ENCODE results near the gene MID1.
A peak's percentile ranks its signal among the peaks of the same experiment; 100 is the strongest.

Gene MID1

GRCh38 chrX:10629905-10630304 is 9.5 kb upstream of the MID1 start:
- Mint-ChIP-seq H3K9me3 (no peaks in the 10 kb centered on the region), H3K4me1 (no peaks in the 10 kb centered on the region), H3K4me3 (no peak overlapping the region), H3K27ac (no peak overlapping the region), H3K27me3 (peaks cover 14% of the 10 kb centered on the region)
- ATAC-seq: no peak
- no peak for DNase-seq

GRCh38 chrX:10628906-10629305 is 8.5 kb upstream of the MID1 start:
- ATAC-seq: no peak
- Mint-ChIP-seq H3K27me3 (peaks cover 14% of the 10 kb centered on the region), H3K9me3 (no peaks in the 10 kb centered on the region), H3K4me3 (no peak overlapping the region), H3K4me1 (no peaks in the 10 kb centered on the region), H3K27ac (no peak overlapping the region)
- DNase-seq: no peak

- Mint-ChIP-seq H3K27ac (peak overlapping the region in 1 of 2 donors; percentile 48), H3K27me3 (peaks cover 28% of the 10 kb centered on the region), H3K4me3 (no peak overlapping the region), H3K9me3 (no peaks in the 10 kb centered on the region), H3K4me1 (peaks cover 15% of the 10 kb centered on the region)
- ATAC-seq (no peak), DNase-seq (no peak)
Measured at GRCh38 chrX:10622197-10622596, 1.8 kb upstream of the MID1 start.

GRCh38 chrX:10619425-10620046 is 849 bp downstream of the MID1 start:
- H3K4me1 Mint-ChIP-seq: peaks cover 15% of the 10 kb centered on the region
- peak overlapping the region; percentile 60 to 77 for H3K4me3 Mint-ChIP-seq
- peaks cover 41% of the 10 kb centered on the region for H3K27me3 Mint-ChIP-seq
- H3K9me3 Mint-ChIP-seq: no peaks in the 10 kb centered on the region
- no peak for DNase-seq
- H3K27ac Mint-ChIP-seq: no peak overlapping the region
- ATAC-seq: no peak

- DNase-seq (no peak), ATAC-seq (no peak)
- peak overlapping the region in 1 of 2 donors; percentile 21 for H3K4me3 Mint-ChIP-seq
Measured at GRCh38 chrX:10618961-10619360, 1.4 kb downstream of the MID1 start.

GRCh38 chrX:10617999-10618351 is 2.4 kb downstream of the MID1 start:
- Mint-ChIP-seq H3K27me3 (peaks cover 41% of the 10 kb centered on the region), H3K27ac (no peak overlapping the region), H3K4me3 (no peak overlapping the region), H3K4me1 (peaks cover 15% of the 10 kb centered on the region), H3K9me3 (no peaks in the 10 kb centered on the region)
- DNase-seq: no peak
- no peak for ATAC-seq

More at GRCh38 chrX:10618961-10619360, 1.4 kb downstream of the MID1 start:
- Mint-ChIP-seq H3K9me3 (no peaks in the 10 kb centered on the region), H3K4me1 (peaks cover 15% of the 10 kb centered on the region), H3K27ac (no peak overlapping the region), H3K27me3 (peaks cover 41% of the 10 kb centered on the region)

- no peaks in the 10 kb centered on the region for H3K9me3 Mint-ChIP-seq
- no peak for ATAC-seq
Measured at GRCh38 chrX:10617186-10617998, 3.0 kb downstream of the MID1 start.

GRCh38 chrX:10615931-10616774 is 4.2 kb downstream of the MID1 start:
- Mint-ChIP-seq H3K4me3 (no peak overlapping the region), H3K27ac (no peak overlapping the region), H3K4me1 (peaks cover 15% of the 10 kb centered on the region), H3K27me3 (peaks cover 31% of the 10 kb centered on the region), H3K9me3 (no peaks in the 10 kb centered on the region)
- ATAC-seq: no peak
- DNase-seq: peak; percentile 2 to 7

More at GRCh38 chrX:10617186-10617998, 3.0 kb downstream of the MID1 start:
- Mint-ChIP-seq H3K4me3 (no peak overlapping the region), H3K4me1 (peaks cover 15% of the 10 kb centered on the region), H3K27me3 (peaks cover 37% of the 10 kb centered on the region), H3K27ac (no peak overlapping the region)
- no peak for DNase-seq

- H3K4me3 Mint-ChIP-seq: no peak overlapping the region
- H3K27ac Mint-ChIP-seq: no peak overlapping the region
- no peaks in the 10 kb centered on the region for H3K9me3 Mint-ChIP-seq
- no peak for DNase-seq
- H3K4me1 Mint-ChIP-seq: no peaks in the 10 kb centered on the region
- no peak for ATAC-seq
- peaks cover 12% of the 10 kb centered on the region for H3K27me3 Mint-ChIP-seq
Measured at GRCh38 chrX:10612215-10612614, 8.2 kb downstream of the MID1 start.

GRCh38 chrX:10611441-10612090 is 8.8 kb downstream of the MID1 start:
- H3K4me3 Mint-ChIP-seq: no peak overlapping the region
- H3K9me3 Mint-ChIP-seq: no peaks in the 10 kb centered on the region
- DNase-seq: no peak

GRCh38 chrX:10608099-10608498 is 12.3 kb downstream of the MID1 start:
- Mint-ChIP-seq H3K9me3 (no peaks in the 10 kb centered on the region), H3K4me1 (no peaks in the 10 kb centered on the region), H3K4me3 (no peak overlapping the region), H3K27me3 (peaks cover 6% of the 10 kb centered on the region), H3K27ac (no peak overlapping the region)
- ATAC-seq (no peak), DNase-seq (no peak)

More at GRCh38 chrX:10611441-10612090, 8.8 kb downstream of the MID1 start:
- H3K27ac Mint-ChIP-seq: no peak overlapping the region
- no peaks in the 10 kb centered on the region for H3K4me1 Mint-ChIP-seq
- peaks cover 11% of the 10 kb centered on the region for H3K27me3 Mint-ChIP-seq
- ATAC-seq: no peak

- no peaks in the 10 kb centered on the region for H3K4me1 Mint-ChIP-seq
- DNase-seq: no peak
- H3K27me3 Mint-ChIP-seq: peaks cover 8% of the 10 kb centered on the region
- no peak overlapping the region for H3K4me3 Mint-ChIP-seq
- H3K27ac Mint-ChIP-seq: no peak overlapping the region
- no peak for ATAC-seq
- H3K9me3 Mint-ChIP-seq: no peaks in the 10 kb centered on the region
Measured at GRCh38 chrX:10607233-10607632, 13.2 kb downstream of the MID1 start.

GRCh38 chrX:10603612-10604011 is 16.8 kb downstream of the MID1 start:
- Mint-ChIP-seq H3K4me3 (no peak overlapping the region), H3K27ac (no peak overlapping the region)
- no peak for ATAC-seq

GRCh38 chrX:10602646-10603045 is 17.7 kb downstream of the MID1 start:
- ATAC-seq (no peak), DNase-seq (no peak)
- Mint-ChIP-seq H3K9me3 (no peaks in the 10 kb centered on the region), H3K4me3 (no peak overlapping the region), H3K4me1 (no peaks in the 10 kb centered on the region), H3K27me3 (peaks cover 8% of the 10 kb centered on the region), H3K27ac (no peak overlapping the region)

More at GRCh38 chrX:10603612-10604011, 16.8 kb downstream of the MID1 start:
- Mint-ChIP-seq H3K4me1 (no peaks in the 10 kb centered on the region), H3K27me3 (peaks cover 8% of the 10 kb centered on the region), H3K9me3 (no peaks in the 10 kb centered on the region)
- DNase-seq: no peak

- no peak for DNase-seq
- Mint-ChIP-seq H3K9me3 (no peaks in the 10 kb centered on the region), H3K4me1 (no peaks in the 10 kb centered on the region), H3K27me3 (peaks cover 8% of the 10 kb centered on the region), H3K4me3 (no peak overlapping the region), H3K27ac (no peak overlapping the region)
- ATAC-seq: no peak
Measured at GRCh38 chrX:10600479-10600878, 19.9 kb downstream of the MID1 start.

Data from stimulated activated naive CD8-positive, alpha-beta T cell treated with anti-CD3 and anti-CD28 coated beads, Interleukin-15, amount 100 ng/mL, for 72 hours (primary cell).